GM19395 (cell line): ENCODE data around the gene SMC4.
"Not testable (repeated sequence)": the region's sequence is repeated elsewhere in the genome, so short reads cannot be mapped to it uniquely, and the experiment has no call there.

ENCODE experiments used
- ATAC-seq: cut with Tn5 transposase; IDR thresholded peaks from one replicate; pipeline ENCODE4 v1.9.1; 2021; ENCODE audit warnings: mild to moderate bottlenecking, moderate library complexity; ENCODE audit not compliant: unreplicated experiment

Gene SMC4

GRCh38 chr3:160399125-160400029 is at the start of gene SMC4, which contains the start of gene IFT80:
TSS of gene SMC4 (plus strand) at chr3:160399650. CDS start at chr3:160400827, 1,177 bp downstream.
TSS of gene IFT80 (minus strand) at chr3:160399225. CDS start at chr3:160384600, 14,625 bp downstream.
- ATAC-seq: peak; percentile 91

- no peak for ATAC-seq
Observed at GRCh38 chr3:160355826-160356225, 43.6 kb upstream of the SMC4 start.

GRCh38 chr3:160362896-160363295 is 36.6 kb upstream of the SMC4 start:
- not testable (repeated sequence) for ATAC-seq

- no peak for ATAC-seq
Observed at GRCh38 chr3:160365869-160366522, 33.5 kb upstream of the SMC4 start.

- peak; percentile 85 for ATAC-seq
Observed at GRCh38 chr3:160368804-160369203, 30.6 kb upstream of the SMC4 start.

GRCh38 chr3:160369784-160370183 is 29.7 kb upstream of the SMC4 start:
- ATAC-seq: no peak

GRCh38 chr3:160370987-160371857 is 28.2 kb upstream of the SMC4 start:
- ATAC-seq: no peak

GRCh38 chr3:160372780-160373179 is 26.7 kb upstream of the SMC4 start:
- no peak for ATAC-seq

GRCh38 chr3:160373655-160374054 is 25.8 kb upstream of the SMC4 start:
- ATAC-seq: no peak

GRCh38 chr3:160374472-160374871 is 25.0 kb upstream of the SMC4 start:
- no peak for ATAC-seq

GRCh38 chr3:160374925-160375324 is 24.5 kb upstream of the SMC4 start:
- ATAC-seq: no peak

GRCh38 chr3:160376681-160377080 is 22.8 kb upstream of the SMC4 start:
- ATAC-seq: no peak

GRCh38 chr3:160378331-160379109 is 20.9 kb upstream of the SMC4 start:
- ATAC-seq: no peak

- ATAC-seq: no peak
Observed at GRCh38 chr3:160379628-160380214, 19.7 kb upstream of the SMC4 start.

- no peak for ATAC-seq
Observed at GRCh38 chr3:160381470-160381869, 18.0 kb upstream of the SMC4 start.

GRCh38 chr3:160384639-160385318 is 14.7 kb upstream of the SMC4 start:
- ATAC-seq: no peak

- peak; percentile 67 for ATAC-seq
Observed at GRCh38 chr3:160390565-160391138, 8.8 kb upstream of the SMC4 start.

- ATAC-seq: no peak
Observed at GRCh38 chr3:160392798-160393197, 6.7 kb upstream of the SMC4 start.
